ENCODE data around the gene LDLRAD4. TPM values are rescaled to one million over a fixed set of nuclear protein-coding genes. Genes with fewer than 3 reads are reported as not detected.
"Not testable (repeated sequence)": the region's sequence is repeated elsewhere in the genome, so short reads cannot be mapped to it uniquely, and the experiment has no call there.

LDLRAD4 gene
- total RNA-seq, 2 donors from 2014 or later = 112 to 120 TPM

DNA sequence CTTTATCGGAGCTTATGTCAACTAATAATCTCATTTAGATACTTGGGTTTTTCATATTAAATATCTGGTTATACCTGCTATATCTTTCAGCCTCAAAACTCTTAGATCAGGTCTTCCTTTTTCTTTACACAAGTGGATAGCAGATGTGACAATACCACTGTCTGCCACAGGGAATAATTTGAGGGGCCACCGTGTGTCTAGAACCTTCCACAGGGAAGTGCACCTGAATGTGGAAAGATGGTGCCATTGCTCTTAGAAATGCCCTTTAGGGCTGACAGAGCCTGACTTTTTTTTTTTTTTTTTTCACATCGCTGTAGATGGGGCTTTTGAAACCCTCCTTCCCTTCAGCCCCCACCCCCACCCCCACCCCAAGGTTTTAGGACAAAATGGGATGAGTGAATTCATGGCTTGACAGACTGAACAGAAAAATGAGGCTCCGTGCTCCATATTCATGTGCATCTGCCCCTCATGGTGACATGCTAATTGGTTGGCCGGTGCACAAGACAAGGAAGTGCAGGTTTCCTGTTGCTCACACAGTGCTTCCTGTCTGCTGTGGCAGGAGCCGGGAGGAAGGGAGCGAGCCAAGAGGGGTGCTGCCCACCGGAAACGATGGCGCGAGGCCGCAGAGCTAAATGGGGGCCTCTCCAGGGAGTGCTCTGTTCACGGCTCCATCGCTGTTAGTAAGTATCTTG, 246.0 kb downstream of the LDLRAD4 start:
- H3K4me1 Mint-ChIP-seq = peaks cover 39% of the 10 kb centered on the region
- peak; percentile 92 for ATAC-seq

DNA sequence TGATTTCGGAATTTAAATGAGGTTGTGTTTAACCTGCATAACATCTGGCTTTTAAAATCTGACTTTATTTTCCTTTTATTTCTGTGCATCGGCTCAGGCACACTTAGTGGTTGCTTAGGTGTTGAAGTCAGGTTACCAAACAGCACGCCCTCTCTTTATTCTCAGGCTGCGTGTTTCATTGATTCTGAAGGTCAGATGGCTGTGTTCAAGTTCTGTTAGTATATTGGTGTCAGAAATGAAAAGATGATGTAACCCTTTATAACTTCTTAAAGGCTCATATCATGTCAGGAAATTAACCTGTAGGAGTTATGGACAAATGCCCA, 246.5 kb downstream of the LDLRAD4 start:
- H3K4me1 Mint-ChIP-seq = peaks cover 40% of the 10 kb centered on the region
- peak overlapping the region; percentile 93 for H3K4me3 Mint-ChIP-seq
- no peak for DNase-seq
- H3K36me3 Mint-ChIP-seq (ENCODE audit: low read depth) = no peaks in the 10 kb centered on the region
- H3K27ac Mint-ChIP-seq = peak overlapping the region; percentile 95
- peak; percentile 49 for ATAC-seq
- H3K27me3 Mint-ChIP-seq = no peaks in the 10 kb centered on the region
- H3K9me3 ChIP-seq (ENCODE audit: control insufficient read depth, low read length, poor library complexity, severe bottlenecking) = no peaks in the 10 kb centered on the region

More for the DNA sequence above, 246.0 kb downstream of the LDLRAD4 start:
- peak; percentile 41 to 61 (median 47) for DNase-seq
- Mint-ChIP-seq H3K36me3 (ENCODE audit: low read depth) (no peaks in the 10 kb centered on the region), H3K4me3 (peak overlapping the region; percentile 93), H3K27me3 (no peaks in the 10 kb centered on the region), H3K27ac (peak overlapping the region; percentile 95)
- no peaks in the 10 kb centered on the region for H3K9me3 ChIP-seq (ENCODE audit: control insufficient read depth, low read length, poor library complexity, severe bottlenecking)

DNA sequence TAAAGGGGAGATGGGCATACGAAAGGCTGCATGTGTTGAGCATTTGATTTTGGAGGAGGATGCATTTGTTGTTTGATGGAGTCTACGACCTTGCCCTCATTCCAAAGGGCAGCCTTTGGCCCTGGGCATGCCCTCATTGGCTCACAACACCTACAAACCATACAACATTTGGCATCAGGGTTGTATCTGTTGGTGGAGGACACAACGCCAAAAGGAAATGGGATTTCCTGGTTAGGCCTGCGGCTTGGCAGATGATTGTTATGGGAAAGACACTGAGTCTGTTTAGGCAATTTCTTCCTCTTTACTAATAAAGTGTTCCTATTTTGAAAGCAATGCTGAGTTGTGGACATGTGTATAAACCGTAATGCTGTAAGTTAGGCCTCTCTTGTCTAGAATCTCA, 246.9 kb downstream of the LDLRAD4 start:
- DNase-seq = no peak

DNA sequence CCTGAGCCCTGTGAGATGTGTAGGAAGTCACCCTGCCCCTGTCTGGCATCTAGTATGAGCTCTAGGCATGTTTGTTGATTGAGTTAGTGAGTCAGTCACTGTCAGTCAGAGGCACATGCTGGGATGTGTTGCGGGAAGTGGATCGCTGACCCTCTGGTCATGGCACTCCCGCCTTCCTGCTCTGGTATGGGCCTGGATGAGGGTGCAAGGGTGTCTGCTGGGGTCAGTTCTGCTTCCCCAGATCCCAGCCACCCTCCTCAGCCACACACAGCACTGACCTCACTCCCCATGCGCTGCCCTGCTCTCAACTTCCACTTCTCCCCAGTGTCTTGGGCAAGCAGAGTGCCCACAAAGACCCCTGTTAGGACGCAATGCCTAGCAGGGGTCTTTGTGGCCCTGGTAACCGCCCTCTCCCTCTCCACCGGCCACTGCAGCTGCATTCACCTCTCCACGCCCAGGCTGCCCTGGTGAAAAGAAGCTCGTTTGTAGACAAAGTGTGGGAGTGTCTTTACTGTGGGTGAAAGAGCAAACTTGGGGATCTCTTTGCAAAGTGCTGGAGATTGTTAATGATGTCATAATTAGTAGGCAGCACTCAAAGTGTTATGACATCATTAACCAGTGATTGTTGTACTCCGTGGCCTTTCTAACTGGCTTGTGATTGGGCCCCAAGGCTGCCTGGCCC, 252.1 kb downstream of the LDLRAD4 start:
- Mint-ChIP-seq H3K4me1 (peaks cover 21% of the 10 kb centered on the region), H3K27me3 (no peaks in the 10 kb centered on the region), H3K36me3 (ENCODE audit: low read depth) (peaks cover 4% of the 10 kb centered on the region), H3K4me3 (no peak overlapping the region), H3K27ac (peak overlapping the region; percentile 72)
- no peaks in the 10 kb centered on the region for H3K9me3 ChIP-seq (ENCODE audit: control insufficient read depth, low read length, poor library complexity, severe bottlenecking)
- DNase-seq = no peak
- ATAC-seq = no peak

More for the DNA sequence above, 246.9 kb downstream of the LDLRAD4 start:
- H3K27me3 Mint-ChIP-seq = no peaks in the 10 kb centered on the region
- H3K4me1 Mint-ChIP-seq = peaks cover 40% of the 10 kb centered on the region
- H3K36me3 Mint-ChIP-seq (ENCODE audit: low read depth) = no peaks in the 10 kb centered on the region
- peak overlapping the region; percentile 93 for H3K4me3 Mint-ChIP-seq
- H3K27ac Mint-ChIP-seq = peak overlapping the region; percentile 95
- peak; percentile 6 for ATAC-seq
- H3K9me3 ChIP-seq (ENCODE audit: control insufficient read depth, low read length, poor library complexity, severe bottlenecking) = no peaks in the 10 kb centered on the region

DNA sequence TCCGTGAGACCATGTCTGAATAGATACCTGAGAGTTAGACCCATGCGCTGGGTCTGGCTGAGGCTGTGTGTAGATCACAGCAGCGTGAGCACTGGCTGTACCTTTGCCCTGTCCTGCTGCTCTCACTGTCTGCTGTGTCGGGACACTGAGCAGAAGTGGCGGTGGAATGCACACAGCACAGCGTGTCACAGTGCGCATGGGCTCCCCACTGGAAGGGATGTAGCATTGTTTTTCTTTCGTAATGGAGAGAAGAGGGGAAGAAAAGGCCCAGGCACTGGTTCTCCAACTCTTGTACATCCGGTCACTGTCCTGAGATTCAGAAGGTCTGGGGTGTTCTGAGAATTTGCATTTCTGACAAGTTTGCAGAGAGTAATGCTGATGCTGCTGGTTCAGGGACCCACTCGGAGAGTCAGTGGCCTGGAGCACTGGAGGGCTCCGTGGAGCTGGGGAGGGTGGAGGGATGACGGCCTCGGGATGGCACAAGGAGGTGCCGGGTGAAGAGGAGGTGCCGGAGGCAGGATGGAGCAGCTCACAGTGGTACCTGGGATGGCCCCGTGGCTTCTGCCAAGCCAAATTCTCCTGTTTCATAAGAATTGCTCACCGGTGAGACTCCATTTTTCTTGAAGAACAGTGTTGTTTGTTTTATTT, 252.8 kb downstream of the LDLRAD4 start:
- DNase-seq (no peak), ATAC-seq (peak; percentile 35)
- Mint-ChIP-seq H3K4me3 (peak overlapping the region; percentile 52), H3K27me3 (no peaks in the 10 kb centered on the region), H3K4me1 (peaks cover 19% of the 10 kb centered on the region), H3K27ac (peak overlapping the region; percentile 72), H3K36me3 (ENCODE audit: low read depth) (peaks cover 6% of the 10 kb centered on the region)
- no peaks in the 10 kb centered on the region for H3K9me3 ChIP-seq (ENCODE audit: control insufficient read depth, low read length, poor library complexity, severe bottlenecking)

DNA sequence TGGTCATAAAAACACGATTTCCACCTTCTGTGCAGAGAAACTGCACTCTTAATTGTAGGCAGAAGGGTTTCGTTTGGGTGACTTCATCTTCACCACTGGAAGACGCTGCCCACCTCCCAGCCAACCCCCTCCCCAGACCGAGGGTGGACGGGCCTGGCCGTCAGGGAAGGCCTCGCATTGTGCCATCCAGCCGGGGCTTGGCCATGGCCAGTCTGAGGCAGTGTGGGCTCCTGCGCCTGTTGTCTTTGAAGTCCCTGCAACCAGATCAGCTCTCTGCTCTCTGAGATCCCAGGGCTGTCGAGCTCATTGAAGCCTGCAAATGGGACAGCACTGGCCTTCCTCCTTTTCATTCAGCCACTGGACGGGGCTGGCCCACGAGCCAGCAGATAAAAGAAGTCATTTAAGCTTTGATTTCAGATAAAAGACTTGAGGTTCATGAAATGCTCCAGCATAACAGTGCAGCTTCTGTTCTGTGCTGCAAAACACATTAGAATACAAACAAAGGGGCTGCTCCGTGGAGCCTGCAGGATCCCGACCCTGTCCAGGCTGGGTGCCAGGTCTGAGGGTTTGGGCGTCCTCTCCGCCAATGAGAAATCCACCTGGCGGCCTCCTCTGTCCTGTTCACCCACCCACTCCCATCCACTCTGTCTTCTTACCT, 253.5 kb downstream of the LDLRAD4 start:
- Mint-ChIP-seq H3K27me3 (no peaks in the 10 kb centered on the region), H3K27ac (peak overlapping the region; percentile 72), H3K36me3 (ENCODE audit: low read depth) (peaks cover 6% of the 10 kb centered on the region), H3K4me1 (peaks cover 19% of the 10 kb centered on the region), H3K4me3 (no peak overlapping the region)
- no peaks in the 10 kb centered on the region for H3K9me3 ChIP-seq (ENCODE audit: control insufficient read depth, low read length, poor library complexity, severe bottlenecking)
- ATAC-seq = no peak
- DNase-seq = no peak

DNA sequence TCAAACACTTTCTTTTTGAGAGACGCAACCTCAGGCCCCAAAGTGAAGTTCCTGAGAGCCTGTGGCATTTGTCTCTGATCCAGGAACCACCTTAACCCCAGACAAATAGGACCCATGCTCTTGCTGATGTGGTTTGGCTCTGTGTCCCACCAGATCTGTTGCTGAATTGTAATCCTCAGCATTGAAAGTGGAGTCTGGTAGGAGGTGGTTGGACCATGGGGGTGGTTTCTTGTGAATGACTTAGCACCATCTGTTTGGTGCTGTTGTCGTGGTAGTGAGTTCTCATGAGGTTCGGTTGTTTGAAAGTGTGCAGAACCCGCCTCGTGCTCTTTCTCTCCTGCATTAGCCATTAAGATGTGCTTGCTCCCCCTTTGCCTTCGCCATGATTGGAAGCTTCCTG, 255.2 kb downstream of the LDLRAD4 start:
- ATAC-seq = no peak
- H3K27ac Mint-ChIP-seq = peak overlapping the region; percentile 76

DNA sequence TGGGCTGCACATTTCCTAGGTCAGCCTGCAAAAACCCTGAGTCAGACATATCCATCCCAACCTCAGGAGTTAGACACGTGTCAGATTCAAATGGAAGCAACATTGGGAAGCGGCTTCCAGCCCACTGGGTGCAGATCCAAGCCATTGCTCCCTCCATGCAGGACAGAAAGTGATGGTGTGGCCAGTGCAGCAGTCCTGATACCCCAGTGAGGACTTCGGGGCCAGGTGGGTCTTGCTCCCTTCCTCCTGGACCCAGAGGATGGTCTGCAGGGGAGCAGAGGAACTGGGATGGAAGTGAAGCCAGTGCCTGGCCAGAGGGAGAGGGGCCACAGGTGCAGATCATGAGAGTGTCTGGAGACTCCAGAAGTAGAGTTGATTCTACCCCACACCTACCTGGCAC, 255.8 kb downstream of the LDLRAD4 start:
- DNase-seq = no peak
- H3K4me1 Mint-ChIP-seq = peaks cover 19% of the 10 kb centered on the region
- peaks cover 6% of the 10 kb centered on the region for H3K36me3 Mint-ChIP-seq (ENCODE audit: low read depth)
- peak overlapping the region; percentile 76 for H3K27ac Mint-ChIP-seq
- no peaks in the 10 kb centered on the region for H3K27me3 Mint-ChIP-seq
- ATAC-seq = no peak
- H3K9me3 ChIP-seq (ENCODE audit: control insufficient read depth, low read length, poor library complexity, severe bottlenecking) = no peaks in the 10 kb centered on the region
- no peak overlapping the region for H3K4me3 Mint-ChIP-seq

More for the DNA sequence above, 255.2 kb downstream of the LDLRAD4 start:
- no peak overlapping the region for H3K4me3 Mint-ChIP-seq
- H3K4me1 Mint-ChIP-seq = peaks cover 21% of the 10 kb centered on the region
- no peaks in the 10 kb centered on the region for H3K9me3 ChIP-seq (ENCODE audit: control insufficient read depth, low read length, poor library complexity, severe bottlenecking)
- peaks cover 6% of the 10 kb centered on the region for H3K36me3 Mint-ChIP-seq (ENCODE audit: low read depth)
- no peaks in the 10 kb centered on the region for H3K27me3 Mint-ChIP-seq
- DNase-seq = no peak

DNA sequence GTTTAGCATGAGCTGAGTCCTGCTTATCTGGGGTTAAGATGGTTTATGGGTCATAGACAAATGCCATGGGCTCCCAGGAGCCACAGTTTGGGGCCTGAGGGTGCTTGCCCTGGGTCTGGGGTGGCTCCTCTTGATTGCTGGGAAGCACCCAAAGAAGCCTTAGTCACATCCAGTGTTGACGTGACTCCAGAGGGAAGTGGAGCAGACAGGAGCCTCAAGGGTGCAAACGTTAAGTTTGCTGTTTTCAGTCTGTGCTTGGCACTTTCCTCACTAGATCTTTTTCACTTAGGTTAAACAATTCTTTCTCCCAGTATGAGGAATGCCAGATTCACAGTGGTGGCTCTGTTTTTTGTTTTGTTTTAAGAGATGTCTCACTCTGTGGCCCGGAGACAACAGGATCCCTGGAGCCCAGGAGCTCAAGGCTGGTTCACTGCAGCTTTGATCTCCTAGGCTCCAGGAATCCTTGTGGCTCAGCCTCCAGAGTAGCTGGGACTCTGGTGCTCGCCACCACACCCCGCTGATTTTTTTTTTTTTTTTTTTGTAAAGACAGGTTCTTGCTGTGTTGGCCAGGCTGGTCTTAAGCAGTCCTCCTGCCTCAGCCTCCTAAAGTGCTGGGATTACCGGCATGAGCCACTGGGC, 256.5 kb downstream of the LDLRAD4 start:
- Mint-ChIP-seq H3K36me3 (ENCODE audit: low read depth) (peaks cover 8% of the 10 kb centered on the region), H3K4me1 (peaks cover 18% of the 10 kb centered on the region), H3K4me3 (no peak overlapping the region), H3K27ac (peak overlapping the region; percentile 76), H3K27me3 (no peaks in the 10 kb centered on the region)
- H3K9me3 ChIP-seq (ENCODE audit: control insufficient read depth, low read length, poor library complexity, severe bottlenecking) = no peaks in the 10 kb centered on the region
- ATAC-seq (no peak), DNase-seq (no peak)

DNA sequence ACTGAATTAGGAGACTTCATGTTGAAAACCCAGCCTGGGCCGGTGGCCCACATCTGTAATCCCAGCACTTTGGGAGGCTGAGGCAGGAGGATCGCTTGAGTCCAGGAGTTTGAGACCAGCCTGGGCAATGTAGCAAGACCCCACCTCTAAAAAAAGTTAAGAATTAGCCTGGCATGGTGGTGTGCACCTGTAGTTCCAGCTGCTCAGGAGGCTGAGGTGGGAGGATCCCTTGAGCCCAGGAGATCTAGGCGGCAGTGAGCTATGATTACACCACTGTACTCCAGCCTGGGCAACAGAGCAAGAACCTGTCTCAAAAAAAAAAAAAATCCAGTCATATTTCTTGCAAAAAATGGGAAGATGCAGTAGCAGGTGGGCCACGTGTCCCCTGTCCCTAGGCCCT, 257.8 kb downstream of the LDLRAD4 start:
- H3K36me3 Mint-ChIP-seq (ENCODE audit: low read depth); H3K27me3 Mint-ChIP-seq; H3K27ac Mint-ChIP-seq; H3K4me3 Mint-ChIP-seq; H3K9me3 ChIP-seq (ENCODE audit: control insufficient read depth, low read length, poor library complexity, severe bottlenecking); ATAC-seq; DNase-seq: not testable (repeated sequence)
- peaks cover 15% of the 10 kb centered on the region for H3K4me1 Mint-ChIP-seq

DNA sequence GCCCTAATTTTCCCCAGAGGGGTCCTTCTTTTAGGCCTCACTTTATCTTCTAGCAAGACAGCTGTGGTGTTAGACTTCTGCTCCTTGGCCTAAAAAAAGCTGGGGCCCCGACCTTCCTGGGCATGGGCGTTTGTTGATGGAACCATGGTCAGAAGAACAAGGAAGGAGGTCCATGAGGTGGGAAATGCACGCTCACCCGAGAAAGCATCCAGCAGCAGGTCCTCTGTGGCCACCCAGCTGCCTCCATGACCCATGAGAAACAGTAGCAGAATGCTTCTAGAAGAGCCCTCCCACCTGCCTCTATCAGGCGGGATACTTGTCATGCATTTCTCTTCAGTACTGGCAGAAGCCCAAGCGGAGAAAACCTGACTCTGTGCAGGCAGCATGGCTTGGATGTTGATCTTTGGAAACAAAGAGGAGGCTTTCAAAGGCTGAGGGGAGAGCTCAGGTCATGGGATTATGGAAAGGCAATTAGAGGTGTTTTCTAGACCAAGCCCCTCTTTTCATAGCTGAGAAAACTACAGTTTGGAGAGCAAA, 258.7 kb downstream of the LDLRAD4 start:
- ATAC-seq (no peak), DNase-seq (no peak)
- no peaks in the 10 kb centered on the region for H3K27me3 Mint-ChIP-seq
- H3K36me3 Mint-ChIP-seq (ENCODE audit: low read depth) = peaks cover 8% of the 10 kb centered on the region
- no peak overlapping the region for H3K4me3 Mint-ChIP-seq
- H3K9me3 ChIP-seq (ENCODE audit: control insufficient read depth, low read length, poor library complexity, severe bottlenecking) = no peaks in the 10 kb centered on the region
- H3K27ac Mint-ChIP-seq = peak overlapping the region; percentile 29
- H3K4me1 Mint-ChIP-seq = peaks cover 18% of the 10 kb centered on the region

DNA sequence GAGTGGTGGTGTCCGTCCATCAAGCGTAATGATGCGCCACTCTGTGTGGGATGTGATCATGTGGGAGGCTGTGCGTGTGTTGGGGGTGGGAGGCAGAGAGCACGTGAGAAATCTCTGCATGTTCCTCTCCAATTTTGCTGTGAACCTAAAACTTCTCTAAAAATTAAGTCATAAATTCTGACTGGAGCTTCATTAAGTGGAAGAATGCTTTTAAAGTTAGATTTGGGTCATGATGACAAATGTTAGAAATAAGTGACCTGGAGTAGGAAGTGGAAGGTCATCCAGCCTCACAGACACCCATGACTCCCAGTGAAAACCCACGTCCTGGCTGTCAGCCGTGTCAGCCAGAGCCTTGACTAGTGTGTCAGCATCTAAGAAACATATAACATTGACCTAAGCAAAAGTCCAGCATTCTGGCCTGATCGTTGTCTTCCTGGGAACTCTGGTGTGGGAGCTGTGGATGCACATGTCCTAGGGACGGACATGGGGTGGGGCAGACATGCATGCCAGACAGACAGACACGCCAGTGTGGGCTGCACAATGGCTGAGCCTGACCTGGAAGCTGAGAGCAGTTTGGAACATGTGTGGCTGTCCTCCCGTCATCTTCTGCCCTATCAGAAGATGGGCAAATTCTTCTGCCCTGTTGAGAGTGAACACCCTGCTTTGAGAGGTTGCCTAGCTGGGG, 262.2 kb downstream of the LDLRAD4 start:
- H3K9me3 ChIP-seq (ENCODE audit: control insufficient read depth, low read length, poor library complexity, severe bottlenecking) = no peaks in the 10 kb centered on the region
- Mint-ChIP-seq H3K36me3 (ENCODE audit: low read depth) (peaks cover 4% of the 10 kb centered on the region), H3K27me3 (no peaks in the 10 kb centered on the region), H3K27ac (peak overlapping the region; percentile 75), H3K4me1 (peaks cover 27% of the 10 kb centered on the region), H3K4me3 (no peak overlapping the region)
- no peak for ATAC-seq
- no peak for DNase-seq
